Activated CD8-positive, alpha-beta T cell treated with anti-CD3 and anti-CD28 coated beads for 36 hours (primary cell): ENCODE results near the gene PLEKHA7. TPM values are rescaled to one million over a fixed set of nuclear protein-coding genes. Genes with fewer than 3 reads are reported as not detected.

ENCODE experiments used
- ATAC-seq: fragments of 200-7000 bp; cut with Tn5 transposase; one replicate; pipeline ENCODE4 v1.10.0; 2021; ENCODE audit warnings: mild to moderate bottlenecking, moderate library complexity
- CTCF ChIA-PET: fragments of 350-600 bp; sonication (Branson Sonifier 250); formaldehyde crosslinking; loops from one replicate; lab custom pipeline; 2021; ENCODE audit warnings: antibody characterized with exemption; lab: Charles Lee
- POLR2A ChIA-PET: fragments of 350-600 bp; sonication (Branson Sonifier 250); formaldehyde crosslinking; loops from one replicate; lab custom pipeline; 2021; ENCODE audit warnings: antibody characterized with exemption; lab: Charles Lee
- DNase-seq: peaks from one replicate; pipeline ENCODE4 v3.0.0-alpha.2; 2020
- H3K27ac Mint-ChIP-seq: one replicate; pipeline ENCODE4 v1.8.0; 2021; ENCODE audit warnings: mild to moderate bottlenecking, mixed read lengths
- H3K27me3 Mint-ChIP-seq: one replicate; pipeline ENCODE4 v1.8.0; 2021; ENCODE audit warnings: mixed read lengths
- H3K36me3 Mint-ChIP-seq: one replicate; pipeline ENCODE4 v1.8.0; 2021; ENCODE audit warnings: low read depth, mixed read lengths
- H3K4me1 Mint-ChIP-seq: one replicate; pipeline ENCODE4 v1.8.0; 2021; ENCODE audit warnings: low read depth, mixed read lengths
- H3K4me3 Mint-ChIP-seq: one replicate; pipeline ENCODE4 v1.8.0; 2021; ENCODE audit warnings: mild to moderate bottlenecking, moderate library complexity, mixed read lengths
- H3K9me3 Mint-ChIP-seq: one replicate; pipeline ENCODE4 v1.8.0; 2021; ENCODE audit warnings: mixed read lengths
- intact Hi-C: fragments of 100-400 bp; cut with micrococcal nuclease; formaldehyde crosslinking; loops from one replicate; pipeline ENCODE4 v1.10.0; 2022
- total RNA-seq, 2 experiments: library from RNA; stranded (reverse); gene quantifications; one replicate each; pipeline ENCODE4 v1.2.3, GENCODE V29; 2021
- TF ChIP-seq, protein P1 (sequence below): fragments of 200-600 bp; IDR thresholded peaks from one replicate; pipeline ENCODE4 v1.8.0; 2022; ENCODE audit warnings: antibody characterized with exemption, mild to moderate bottlenecking

PLEKHA7 gene
- total RNA-seq, 2 experiments from 2014 or later = 6.0 to 6.6 TPM

DNA sequence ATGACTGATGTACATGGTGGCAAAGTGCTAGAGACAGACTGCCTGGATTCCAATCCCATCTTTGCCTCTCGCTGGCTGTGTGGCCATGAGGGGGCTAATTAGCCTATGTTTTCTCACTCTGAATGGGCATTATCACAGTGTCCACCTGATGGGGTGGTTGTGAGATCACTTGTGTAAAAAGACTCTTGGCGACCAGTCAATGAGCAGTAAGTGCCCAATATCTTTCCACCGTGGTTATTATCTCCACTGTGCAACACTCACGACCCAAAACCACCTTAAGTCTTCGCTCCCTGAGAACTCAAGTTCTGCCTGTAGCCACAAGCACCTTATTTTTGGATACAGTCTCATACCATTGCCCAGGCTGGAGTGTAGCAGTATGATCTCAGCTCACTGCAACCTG is 52.1 kb downstream of the PLEKHA7 start:
- DNase-seq = no peak
- ChIA-PET CTCF (interaction anchor here (1.5 kb wide), 1 partner anchor 142 kb away, joined by 5 read pairs; no protein-coding TSS in a partner anchor), POLR2A (no interaction called here)
- H3K27me3 Mint-ChIP-seq = no peaks in the 10 kb centered on the region
- H3K27ac Mint-ChIP-seq = no peak overlapping the region
- H3K9me3 Mint-ChIP-seq = no peaks in the 10 kb centered on the region
- no peak overlapping the region for H3K4me3 Mint-ChIP-seq
- no peak for ATAC-seq
- no peaks in the 10 kb centered on the region for H3K36me3 Mint-ChIP-seq
- TF ChIP-seq, protein P1, sequence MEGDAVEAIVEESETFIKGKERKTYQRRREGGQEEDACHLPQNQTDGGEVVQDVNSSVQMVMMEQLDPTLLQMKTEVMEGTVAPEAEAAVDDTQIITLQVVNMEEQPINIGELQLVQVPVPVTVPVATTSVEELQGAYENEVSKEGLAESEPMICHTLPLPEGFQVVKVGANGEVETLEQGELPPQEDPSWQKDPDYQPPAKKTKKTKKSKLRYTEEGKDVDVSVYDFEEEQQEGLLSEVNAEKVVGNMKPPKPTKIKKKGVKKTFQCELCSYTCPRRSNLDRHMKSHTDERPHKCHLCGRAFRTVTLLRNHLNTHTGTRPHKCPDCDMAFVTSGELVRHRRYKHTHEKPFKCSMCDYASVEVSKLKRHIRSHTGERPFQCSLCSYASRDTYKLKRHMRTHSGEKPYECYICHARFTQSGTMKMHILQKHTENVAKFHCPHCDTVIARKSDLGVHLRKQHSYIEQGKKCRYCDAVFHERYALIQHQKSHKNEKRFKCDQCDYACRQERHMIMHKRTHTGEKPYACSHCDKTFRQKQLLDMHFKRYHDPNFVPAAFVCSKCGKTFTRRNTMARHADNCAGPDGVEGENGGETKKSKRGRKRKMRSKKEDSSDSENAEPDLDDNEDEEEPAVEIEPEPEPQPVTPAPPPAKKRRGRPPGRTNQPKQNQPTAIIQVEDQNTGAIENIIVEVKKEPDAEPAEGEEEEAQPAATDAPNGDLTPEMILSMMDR = no peak
- intact Hi-C loops = no loop called here
- H3K4me1 Mint-ChIP-seq = peaks cover 10% of the 10 kb centered on the region

DNA sequence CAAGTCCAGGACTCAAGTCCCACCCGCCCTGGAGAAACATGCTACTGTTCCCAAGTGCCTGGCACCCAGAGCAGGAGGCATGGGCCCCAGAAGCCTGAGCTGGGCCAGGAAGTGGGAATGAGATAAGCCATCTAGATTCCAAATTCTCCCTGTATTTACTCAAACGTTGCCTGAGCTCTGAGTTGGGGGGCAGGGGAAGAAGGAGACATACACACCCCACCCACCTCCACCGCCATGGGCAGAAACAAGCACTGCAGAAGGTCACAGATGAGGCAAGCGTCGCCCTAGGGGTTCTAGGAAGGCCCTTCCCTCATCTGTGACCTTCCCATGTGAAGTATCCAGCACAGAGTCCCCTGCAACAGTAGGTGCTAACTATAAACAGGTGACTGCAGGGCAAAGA is 54.0 kb downstream of the PLEKHA7 start:
- DNase-seq (no peak), ATAC-seq (no peak)
- Mint-ChIP-seq H3K9me3 (no peaks in the 10 kb centered on the region), H3K27ac (no peak overlapping the region), H3K4me1 (peaks cover 10% of the 10 kb centered on the region), H3K4me3 (no peak overlapping the region), H3K36me3 (no peaks in the 10 kb centered on the region), H3K27me3 (no peaks in the 10 kb centered on the region)
- intact Hi-C loops = no loop called here
- CTCF ChIA-PET = interaction anchor here (1.5 to 1.6 kb wide), 2 partner anchors 103 to 140 kb away, joined by 5 read pairs; no protein-coding TSS in a partner anchor
- POLR2A ChIA-PET = no interaction called here
- TF ChIP-seq, protein P1 = no peak

DNA sequence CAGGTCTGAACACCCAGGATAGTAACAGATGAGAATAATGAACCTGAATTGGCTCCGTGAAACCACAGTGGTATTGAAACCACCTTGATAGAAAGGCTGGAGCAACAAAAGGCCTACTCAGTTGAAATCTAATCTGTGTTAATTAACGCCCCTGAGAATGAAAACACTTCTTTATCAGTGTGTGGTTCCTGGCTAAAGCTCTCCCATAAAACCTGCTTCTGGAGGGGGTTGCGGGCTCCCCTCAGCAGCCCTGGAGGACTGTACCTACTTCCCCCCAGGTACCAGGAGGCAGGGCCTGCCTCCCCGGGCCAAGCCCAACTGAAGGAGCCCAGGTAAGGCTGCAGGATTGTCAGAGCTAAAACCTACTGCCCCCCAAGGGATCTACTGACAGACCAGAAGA is 54.6 kb downstream of the PLEKHA7 start:
- no peak overlapping the region for H3K27ac Mint-ChIP-seq
- POLR2A ChIA-PET = no interaction called here

DNA sequence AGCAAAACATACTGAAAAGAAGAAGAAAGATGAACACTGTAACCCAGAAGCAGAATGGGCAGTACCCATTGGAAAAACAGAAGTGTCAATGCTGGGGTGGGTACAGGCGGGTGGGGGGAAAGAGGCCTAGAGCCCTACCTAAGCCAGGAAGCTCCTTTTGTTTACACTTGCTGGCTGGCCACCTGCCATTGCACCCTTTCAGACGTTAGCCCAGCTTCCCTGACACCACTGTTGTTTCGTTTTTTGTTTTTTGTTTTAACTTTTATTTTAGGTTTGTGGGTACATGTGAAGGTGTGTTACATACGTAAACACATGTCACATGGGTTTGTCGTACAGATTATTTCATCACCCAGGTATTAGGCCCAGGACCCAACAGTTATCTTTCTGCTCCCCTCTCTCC is 55.4 kb downstream of the PLEKHA7 start:
- no peak overlapping the region for H3K27ac Mint-ChIP-seq
- H3K4me1 Mint-ChIP-seq = peaks cover 7% of the 10 kb centered on the region
- ChIA-PET POLR2A (no interaction called here), CTCF (interaction anchor here (0.9 to 1.6 kb wide), 3 partner anchors 13 to 104 kb away, joined by 3 to 5 read pairs (median 3); no protein-coding TSS in a partner anchor)
- H3K27me3 Mint-ChIP-seq = no peaks in the 10 kb centered on the region
- H3K4me3 Mint-ChIP-seq = no peak overlapping the region
- no peak for ATAC-seq
- H3K9me3 Mint-ChIP-seq = no peaks in the 10 kb centered on the region
- H3K36me3 Mint-ChIP-seq = no peaks in the 10 kb centered on the region
- TF ChIP-seq, protein P1 = no peak
- intact Hi-C loops = no loop called here
- DNase-seq = no peak

More for the DNA sequence above, 54.6 kb downstream of the PLEKHA7 start:
- DNase-seq (no peak), ATAC-seq (no peak)
- Mint-ChIP-seq H3K4me1 (peaks cover 10% of the 10 kb centered on the region), H3K4me3 (no peak overlapping the region), H3K9me3 (no peaks in the 10 kb centered on the region), H3K27me3 (no peaks in the 10 kb centered on the region), H3K36me3 (no peaks in the 10 kb centered on the region)
- TF ChIP-seq, protein P1 = no peak
- intact Hi-C loops = no loop called here
- CTCF ChIA-PET = interaction anchor here (1.3 to 1.6 kb wide), 2 partner anchors 14 to 103 kb away, joined by 3 to 5 read pairs; no protein-coding TSS in a partner anchor

DNA sequence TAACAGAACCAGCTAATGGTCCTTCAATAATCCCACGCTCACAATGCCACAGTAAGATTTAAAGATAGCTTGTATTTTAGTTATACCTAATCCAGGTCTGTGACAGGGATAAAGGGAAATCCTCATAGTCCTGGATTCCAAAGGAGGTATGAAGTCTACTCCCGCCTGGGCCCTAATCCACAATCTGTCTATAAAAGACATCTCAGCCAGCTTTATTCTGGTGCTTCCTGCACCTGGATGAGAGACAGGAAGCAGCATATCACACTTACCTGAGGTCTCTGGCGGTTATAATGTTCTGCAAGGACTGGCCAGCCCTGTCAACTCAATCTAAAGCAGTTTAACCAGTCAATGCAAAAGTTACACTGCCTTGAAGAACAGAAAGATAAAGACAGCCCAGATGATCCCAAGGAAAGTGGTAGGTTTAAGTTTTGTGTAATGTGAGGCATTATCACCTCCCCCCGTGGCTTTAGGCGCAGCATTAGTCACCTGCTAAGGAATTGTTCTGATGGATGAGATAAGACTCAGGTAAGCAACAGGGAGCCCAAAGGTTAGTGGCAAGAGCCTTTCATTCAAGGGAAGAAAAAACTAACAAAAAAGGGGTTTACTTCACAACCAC is 57.6 kb downstream of the PLEKHA7 start:
- POLR2A ChIA-PET = no interaction called here
- H3K27me3 Mint-ChIP-seq = no peaks in the 10 kb centered on the region

More for the DNA sequence above, 57.6 kb downstream of the PLEKHA7 start:
- CTCF ChIA-PET = interaction anchor here (1.1 to 1.8 kb wide), 2 partner anchors 10 to 16 kb away, joined by 3 to 5 read pairs; no protein-coding TSS in a partner anchor
- no peak for ATAC-seq
- Mint-ChIP-seq H3K9me3 (no peaks in the 10 kb centered on the region), H3K4me3 (no peak overlapping the region), H3K27ac (no peak overlapping the region), H3K36me3 (no peaks in the 10 kb centered on the region), H3K4me1 (no peaks in the 10 kb centered on the region)
- TF ChIP-seq, protein P1 = no peak
- DNase-seq = no peak
- intact Hi-C loops = no loop called here
